ENCODE results near the gene RPS2. TPM values are rescaled to one million over a fixed set of nuclear protein-coding genes. Genes with fewer than 3 reads are reported as not detected.

The RPS2 gene
- total and polyA plus RNA-seq, 2 experiments from 2014 or later: 1,449 to 1,991 TPM

- peak overlapping the region; percentile 85 for H3K4me2 ChIP-seq
- no peaks in the 10 kb centered on the region for H3K9me2 ChIP-seq (replicated peaks; ENCODE audit: insufficient read depth)
- peaks cover 44% of the 10 kb centered on the region for H3K79me2 ChIP-seq
- H3K27me3 ChIP-seq: no peaks in the 10 kb centered on the region
- WGBS (ENCODE audit: low lambda C conversion rate, missing lambda C conversion rate): 76% methylated on average over 6 of the region's 6 CpGs
- no peak overlapping the region for H3K4me3 ChIP-seq
- H3K27ac ChIP-seq: no peak overlapping the region
- no peak overlapping the region for H2AFZ ChIP-seq
- peaks cover 19% of the 10 kb centered on the region for H3K4me1 ChIP-seq (ENCODE audit: insufficient read depth)
- no peak for DNase-seq (ENCODE audit: low spot score)
- no peak for TF ChIP-seq EZH2 (IDR thresholded peaks at IDR 0.05; ENCODE audit: borderline replicate concordance)
- no peak for TF ChIP-seq CTCF (IDR thresholded peaks at IDR 0.05; ENCODE audit: poor library complexity)
- no peak for TF ChIP-seq EZH2phosphoT487 (IDR thresholded peaks at IDR 0.05; ENCODE audit: low read depth, severe bottlenecking, unreplicated experiment)
- no peaks in the 10 kb centered on the region for H3K36me3 ChIP-seq (replicated peaks; ENCODE audit: insufficient read depth, low read depth)
- H3K9me3 ChIP-seq (ENCODE audit: low read depth): no peaks in the 10 kb centered on the region
- peaks cover 26% of the 10 kb centered on the region for H4K20me1 ChIP-seq (ENCODE audit: insufficient read depth, poor library complexity, severe bottlenecking)
Measured at GRCh38 chr16:1961651-1962067, 3.0 kb downstream of the RPS2 start.

GRCh38 chr16:1960665-1961630, 3.7 kb downstream of the RPS2 start:
- Histone ChIP-seq H3K36me3 (replicated peaks; ENCODE audit: insufficient read depth, low read depth) (no peaks in the 10 kb centered on the region), H3K4me1 (ENCODE audit: insufficient read depth) (peaks cover 18% of the 10 kb centered on the region), H4K20me1 (ENCODE audit: insufficient read depth, poor library complexity, severe bottlenecking) (peaks cover 26% of the 10 kb centered on the region), H3K4me3 (no peak overlapping the region), H3K9me3 (ENCODE audit: low read depth) (no peaks in the 10 kb centered on the region), H3K4me2 (peak overlapping the region; percentile 85), H3K79me2 (peaks cover 38% of the 10 kb centered on the region), H3K27ac (no peak overlapping the region), H3K9me2 (replicated peaks; ENCODE audit: insufficient read depth) (no peaks in the 10 kb centered on the region), H3K27me3 (no peaks in the 10 kb centered on the region), H2AFZ (no peak overlapping the region)
- no peak for TF ChIP-seq CTCF (IDR thresholded peaks at IDR 0.05; ENCODE audit: poor library complexity)
- no peak for TF ChIP-seq EZH2 (IDR thresholded peaks at IDR 0.05; ENCODE audit: borderline replicate concordance)
- no peak for TF ChIP-seq EZH2phosphoT487 (IDR thresholded peaks at IDR 0.05; ENCODE audit: low read depth, severe bottlenecking, unreplicated experiment)
- 62% methylated on average over 20 of the region's 20 CpGs for WGBS (ENCODE audit: low lambda C conversion rate, missing lambda C conversion rate)
- DNase-seq (ENCODE audit: low spot score): no peak

DNA sequence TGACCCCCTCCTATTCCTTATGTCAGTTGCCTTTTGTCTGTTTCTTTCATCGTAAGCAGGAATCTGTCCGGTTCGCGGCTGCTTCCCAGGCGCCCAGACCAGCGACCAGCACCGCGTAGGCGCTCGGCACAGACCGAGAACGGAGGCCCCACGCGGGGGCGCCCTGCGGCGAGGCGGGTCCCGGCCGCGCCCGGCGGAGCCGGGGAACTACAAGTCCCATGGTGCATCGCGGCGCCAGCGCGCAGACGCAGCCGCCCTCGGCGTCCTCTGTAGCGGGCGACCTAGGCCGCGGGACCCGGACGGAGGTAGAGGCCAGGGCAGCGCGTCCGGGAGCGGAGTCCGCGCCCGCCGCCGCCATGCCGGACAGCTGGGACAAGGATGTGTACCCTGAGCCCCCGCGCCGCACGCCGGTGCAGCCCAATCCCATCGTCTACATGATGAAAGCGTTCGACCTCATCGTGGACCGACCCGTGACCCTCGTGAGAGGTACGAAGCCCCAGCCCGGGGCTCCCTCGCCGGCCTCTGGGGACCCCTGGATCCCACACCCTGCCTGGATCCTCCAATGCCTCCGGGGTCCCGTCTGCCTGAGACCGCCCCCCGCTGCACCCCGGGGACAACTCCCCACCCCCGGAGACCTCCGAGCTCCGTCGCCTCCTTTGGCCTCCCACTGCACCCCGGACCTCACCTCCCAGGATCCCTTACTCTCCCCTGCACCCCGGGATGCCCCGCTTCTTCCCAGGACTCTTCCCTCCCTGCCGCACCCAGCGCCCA, 5.2 kb downstream of the RPS2 start, which contains the start of gene NDUFB10:
TSS of gene NDUFB10 (plus strand) at position 270 of the 771 bp plus-strand sequence. CDS start at position 357, 87 bp downstream.
- peak; percentile 96 for DNase-seq (ENCODE audit: low spot score)
- Histone ChIP-seq H3K36me3 (replicated peaks; ENCODE audit: insufficient read depth, low read depth) (no peaks in the 10 kb centered on the region), H3K4me3 (peak within 1 kb of the TSS; percentile 59), H3K27ac (peak within 1 kb of the TSS; percentile 44), H3K4me1 (ENCODE audit: insufficient read depth) (peaks cover 14% of the 10 kb centered on the region), H3K79me2 (peaks cover 31% of the 10 kb centered on the region), H3K9me3 (ENCODE audit: low read depth) (no peaks in the 10 kb centered on the region), H3K27me3 (no peaks in the 10 kb centered on the region), H3K9me2 (replicated peaks; ENCODE audit: insufficient read depth) (no peaks in the 10 kb centered on the region), H3K4me2 (peak within 1 kb of the TSS; percentile 85), H2AFZ (peak within 1 kb of the TSS; percentile 66), H4K20me1 (ENCODE audit: insufficient read depth, poor library complexity, severe bottlenecking) (peaks cover 26% of the 10 kb centered on the region)
- WGBS (ENCODE audit: low lambda C conversion rate, missing lambda C conversion rate): under 1% methylated on average over 61 of the region's 79 CpGs
- TF ChIP-seq EZH2 (IDR thresholded peaks at IDR 0.05; ENCODE audit: borderline replicate concordance) (no peak), CTCF (IDR thresholded peaks at IDR 0.05; ENCODE audit: poor library complexity) (peak; percentile 68)
